Measurements from ENCODE around the gene NUDT3.

- no peak for TF ChIP-seq OSR1 (CRISPR knock-in tag; IDR thresholded peaks at IDR 0.05)
- no peak for TF ChIP-seq ZNF565 (CRISPR knock-in tag; conservative IDR thresholded peaks at IDR 0.05; ENCODE audit: low read depth)
- TF ChIP-seq ZFP30 (CRISPR knock-in tag; IDR thresholded peaks at IDR 0.05), result no peak
- TF ChIP-seq CSRNP3 (CRISPR knock-in tag; IDR thresholded peaks at IDR 0.05), result no peak
- no peak for TF ChIP-seq SNAI2 (CRISPR knock-in tag; IDR thresholded peaks at IDR 0.05)
- TF ChIP-seq PATZ1 (CRISPR knock-in tag; IDR thresholded peaks at IDR 0.05; ENCODE audit: borderline replicate concordance), result no peak
- TF ChIP-seq RARB (CRISPR knock-in tag; IDR thresholded peaks at IDR 0.05), result no peak
- no peak for TF ChIP-seq ZNF8 (CRISPR knock-in tag; IDR thresholded peaks at IDR 0.05)
Observed at GRCh38 chr6:34240329-34241248, 151.9 kb downstream of the NUDT3 start.

Data from SK-N-SH treated with all-trans-retinoic acid at 6 μM for 48 hours (cell line).